NCI-H524 treated with DMSO at 0.1 percent for 48 hours (cell line): ENCODE measurements around the gene TBC1D23.
"Not testable (repeated sequence)": the region's sequence is repeated elsewhere in the genome, so short reads cannot be mapped to it uniquely, and the experiment has no call there.

Experiments used
- DNase-seq: peaks from one replicate; lab custom pipeline; 2025; lab: John Stamatoyannopoulos, UW

TBC1D23 gene

DNA sequence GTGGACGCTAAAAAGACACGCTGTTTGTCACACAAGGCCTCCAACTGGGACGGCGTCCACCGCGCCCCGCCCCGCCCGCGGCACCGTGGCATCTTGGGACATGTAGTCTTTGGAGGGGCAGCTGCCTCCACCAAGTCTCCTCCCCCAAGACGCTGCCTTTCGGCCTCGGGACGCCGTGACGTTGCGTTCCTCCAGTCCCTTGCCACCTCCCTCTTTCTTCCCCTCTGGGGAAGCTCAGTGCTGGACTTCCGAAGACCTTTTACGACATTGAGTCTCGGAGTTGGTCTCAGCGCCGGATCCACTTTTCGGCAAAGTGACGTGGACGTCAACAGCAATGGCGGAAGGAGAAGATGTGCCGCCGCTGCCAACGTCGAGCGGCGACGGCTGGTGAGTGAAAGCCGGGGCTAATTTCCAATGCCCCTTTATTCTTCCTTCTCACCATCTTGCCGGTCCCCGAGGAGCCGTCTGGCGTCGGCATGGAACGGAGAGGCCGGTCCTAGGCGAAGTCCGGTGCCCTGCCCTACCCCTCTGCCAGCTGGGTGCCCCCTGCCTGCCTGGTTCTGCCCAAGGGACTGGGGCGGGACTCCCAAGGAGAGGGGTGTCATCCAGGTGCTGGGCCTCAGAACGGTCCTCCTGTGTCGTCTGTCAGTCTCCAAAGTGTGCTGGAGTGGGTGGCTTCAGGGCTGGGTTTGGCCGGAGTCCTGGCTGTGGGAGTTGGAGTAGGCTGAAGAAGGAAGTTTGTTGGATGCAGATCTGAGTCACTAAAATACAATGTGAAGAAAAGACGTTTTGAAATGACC lies at the start of gene TBC1D23:
Gene TBC1D23, plus strand, starts transcription at position 308 of the 800 bp plus-strand sequence. Its CDS starts 27 bp downstream, at position 335.
- peak; percentile 99 for DNase-seq

DNA sequence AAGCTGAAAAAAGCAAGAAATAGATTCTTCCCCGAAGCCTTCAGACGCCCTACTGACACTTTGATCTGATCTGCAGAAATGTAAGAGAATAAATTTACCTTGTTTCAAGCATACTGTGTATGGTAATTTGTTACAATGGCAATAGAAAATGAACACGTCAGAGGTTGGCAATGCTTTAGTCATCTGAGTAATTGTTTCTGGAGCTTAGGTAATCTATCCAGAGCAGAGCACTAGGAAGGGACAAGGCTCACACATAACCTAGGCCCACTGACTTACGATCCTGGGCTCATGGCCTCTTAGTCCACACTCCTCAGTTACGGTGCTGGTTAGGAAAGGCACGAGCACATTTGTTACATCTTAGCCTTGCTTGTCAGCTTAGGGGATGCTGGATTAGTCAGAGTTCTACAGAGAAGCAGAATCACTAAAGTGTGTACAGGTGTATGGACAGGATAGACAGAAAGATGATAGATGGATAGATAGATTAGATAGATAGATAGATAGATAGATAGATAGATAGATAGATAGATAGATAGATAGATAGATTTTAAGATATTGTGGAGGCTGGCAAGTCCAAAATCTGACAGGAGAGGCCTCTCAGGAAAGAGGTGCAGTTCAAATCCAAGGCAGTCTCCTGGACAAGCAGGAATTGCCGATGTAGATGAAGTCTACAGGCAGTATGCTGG lies 46.8 kb upstream of the TBC1D23 start:
- no peak for DNase-seq

DNA sequence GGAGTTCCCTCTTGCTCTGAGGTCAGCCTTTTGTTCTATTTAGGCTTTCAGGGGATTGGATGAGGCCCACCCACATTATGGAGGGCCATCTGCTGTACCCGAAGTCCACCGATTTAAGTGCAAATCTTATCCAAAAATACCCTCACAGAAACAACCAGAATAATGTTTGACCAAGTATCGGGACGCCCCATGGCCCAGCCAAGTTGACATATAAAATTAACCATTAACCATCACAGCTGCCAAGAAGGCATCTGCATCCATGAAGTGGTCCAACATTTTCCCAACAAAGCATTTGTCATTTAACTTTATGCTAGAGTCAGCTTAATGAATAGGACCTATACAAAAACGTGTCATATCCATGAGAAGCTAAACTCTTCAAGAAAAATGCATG lies 46.2 kb upstream of the TBC1D23 start:
- DNase-seq, result no peak

DNA sequence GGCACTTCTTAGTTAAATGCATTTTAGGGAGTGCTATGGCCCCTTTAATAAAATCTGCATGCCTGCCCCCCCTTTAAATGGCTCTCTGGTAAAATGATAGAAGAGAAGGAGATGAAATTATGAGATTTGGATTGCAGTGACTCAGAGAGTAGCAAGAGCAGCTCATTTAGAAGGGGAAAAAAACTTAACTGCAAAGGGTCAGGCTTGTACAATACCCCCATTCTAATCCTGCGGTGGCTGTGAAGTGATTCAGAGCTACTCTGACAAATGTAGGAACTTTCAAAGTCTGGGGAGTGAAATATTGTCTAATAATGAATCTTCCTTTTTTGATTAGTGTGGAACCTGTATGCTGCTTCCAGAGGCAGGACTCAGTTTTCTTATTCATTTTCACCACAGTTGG lies 44.1 kb upstream of the TBC1D23 start:
- DNase-seq, result no peak

DNA sequence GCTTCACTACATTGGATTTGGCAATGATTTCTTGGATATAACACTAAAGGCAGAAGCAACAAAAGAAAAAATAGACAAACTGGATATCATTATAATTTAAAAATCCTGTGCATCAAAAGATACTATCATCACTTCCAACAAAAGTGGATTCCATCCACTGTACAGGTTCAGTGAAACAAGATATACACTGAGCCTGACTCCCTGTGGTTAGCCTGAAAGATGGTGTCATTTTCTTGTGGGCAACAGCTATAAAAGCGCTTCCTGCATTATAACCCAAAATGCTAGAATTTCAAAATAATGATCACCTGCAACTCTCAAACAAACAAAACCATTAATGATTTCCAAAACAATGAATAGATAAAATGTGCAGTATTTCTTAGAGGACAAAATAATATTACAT lies 39.6 kb upstream of the TBC1D23 start:
- DNase-seq, result no peak

DNA sequence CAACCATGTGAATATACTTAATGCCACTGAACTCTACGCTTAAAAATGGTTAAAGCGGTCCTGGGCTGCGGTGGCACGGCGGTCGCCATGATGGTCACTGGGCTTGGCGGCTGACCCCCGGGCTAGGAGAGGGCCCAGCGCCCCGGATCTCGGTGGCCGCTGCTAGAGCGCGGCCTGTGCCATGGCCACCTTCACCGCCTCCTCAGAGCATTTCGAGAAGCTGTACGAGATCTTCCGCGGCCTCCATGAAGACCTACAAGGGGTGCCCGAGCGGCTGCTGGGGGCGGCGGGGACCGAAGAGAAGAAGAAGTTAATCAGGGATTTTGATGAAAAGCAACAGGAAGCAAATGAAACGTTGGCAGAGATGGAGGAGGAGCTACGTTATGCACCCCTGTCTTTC lies 35.6 kb upstream of the TBC1D23 start:
- DNase-seq, result no peak

DNA sequence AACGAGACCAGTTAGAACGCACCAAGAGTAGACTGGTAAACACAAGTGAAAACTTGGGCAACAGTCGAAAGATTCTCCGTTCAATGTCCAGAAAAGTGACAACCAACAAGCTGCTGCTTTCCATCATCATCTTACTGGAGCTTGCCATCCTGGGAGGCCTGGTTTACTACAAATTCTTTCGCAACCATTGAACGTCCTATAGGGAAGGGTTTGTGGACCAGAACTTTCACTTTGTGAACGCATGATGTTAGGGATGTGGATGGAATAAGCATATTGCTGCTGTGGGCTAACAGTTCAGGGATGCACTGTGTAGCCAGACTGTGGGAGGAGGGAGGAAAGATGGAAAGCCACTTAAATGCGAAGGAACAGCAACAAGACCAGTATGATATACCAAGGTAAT lies 34.9 kb upstream of the TBC1D23 start:
- DNase-seq, result no peak

DNA sequence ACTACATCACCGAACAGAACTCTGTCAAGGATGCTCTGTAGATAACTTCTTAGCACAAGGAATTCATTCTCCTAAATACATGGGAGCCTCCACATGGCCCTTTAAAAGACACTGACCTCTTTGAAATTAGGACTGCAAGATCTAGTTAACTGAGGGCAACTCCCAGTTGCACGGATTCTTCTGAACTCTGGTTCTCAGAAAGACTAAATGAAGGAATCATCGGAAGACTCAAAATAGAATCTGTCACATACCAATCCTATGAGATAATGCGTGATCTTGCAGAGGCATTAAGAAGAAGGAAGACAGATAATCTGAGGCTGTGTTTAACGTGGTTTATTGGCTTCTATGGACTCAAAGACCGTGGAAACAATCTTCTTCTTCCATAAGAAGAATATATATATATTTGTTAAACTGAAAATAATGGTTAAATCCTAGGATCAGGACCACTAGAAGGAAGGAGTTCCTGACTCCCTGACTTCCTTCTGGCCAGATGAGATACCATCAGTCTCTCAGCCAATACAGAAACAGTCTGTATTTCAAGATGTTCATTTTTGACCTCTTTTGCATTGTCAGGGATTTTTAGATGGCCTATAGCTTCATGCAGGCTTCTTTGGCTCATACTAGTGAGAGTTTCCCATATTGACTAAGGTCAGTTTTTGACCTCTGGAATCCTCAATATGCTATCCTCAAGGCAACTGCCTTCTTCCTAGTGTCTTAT lies 33.9 kb upstream of the TBC1D23 start:
- no peak for DNase-seq

DNA sequence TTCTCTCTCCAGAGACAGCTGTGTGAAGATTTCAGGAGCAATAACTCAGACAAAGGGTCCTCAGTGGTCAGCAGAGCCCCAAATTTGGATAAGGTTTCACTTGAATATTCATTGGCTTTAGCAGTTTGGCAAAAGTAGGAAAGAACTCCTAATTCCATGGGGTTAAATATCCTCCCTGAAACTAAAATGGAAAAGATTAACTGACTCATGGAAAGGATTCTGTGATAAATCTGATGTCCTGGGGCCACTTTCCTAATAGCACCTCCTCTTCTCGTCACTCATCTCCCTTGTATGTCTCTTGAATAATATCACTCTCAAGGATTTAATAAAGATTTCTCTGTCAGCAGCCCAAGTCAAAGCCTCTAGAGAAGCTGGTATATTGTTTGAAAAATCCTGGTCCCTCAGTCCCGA lies 33.3 kb upstream of the TBC1D23 start:
- DNase-seq, result no peak

DNA sequence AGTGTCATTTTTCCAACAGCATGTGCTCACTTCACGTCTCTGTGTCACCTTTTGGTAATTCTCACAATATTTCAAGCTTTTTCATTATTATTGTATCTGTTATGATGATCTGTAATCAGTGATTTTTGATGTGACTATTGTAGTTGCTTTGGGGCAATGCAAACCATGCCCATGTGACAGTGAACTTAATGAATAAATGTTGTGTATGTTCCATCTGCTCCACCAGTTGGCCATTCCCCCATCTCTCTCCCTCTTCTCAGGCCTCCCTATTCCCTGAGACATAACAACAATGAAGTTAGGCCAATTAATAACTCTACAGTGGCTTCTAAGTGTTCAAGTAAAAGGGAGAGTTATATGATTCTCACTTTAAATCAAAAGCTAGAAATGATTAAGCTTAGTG lies 32.5 kb upstream of the TBC1D23 start:
- no peak for DNase-seq

DNA sequence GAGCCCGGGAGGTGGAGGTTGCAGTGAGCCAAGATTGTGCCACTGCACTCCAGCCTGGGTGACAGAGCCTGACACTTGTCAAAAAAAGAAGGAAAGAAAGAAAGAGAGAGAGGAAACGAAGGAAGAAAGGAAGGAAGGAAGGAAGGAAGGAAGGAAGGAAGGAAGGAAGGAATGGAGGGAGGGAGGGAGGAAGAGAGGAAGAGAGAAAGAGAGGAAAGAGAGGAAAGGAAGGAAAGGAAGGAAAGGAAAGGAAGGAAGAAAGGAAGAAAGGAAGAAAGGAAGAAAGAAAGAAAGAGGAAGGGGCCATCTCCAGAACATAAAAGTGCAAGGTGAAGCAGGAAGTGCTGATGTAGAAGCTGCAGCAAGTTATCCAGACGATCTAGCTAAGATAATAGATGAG lies 31.6 kb upstream of the TBC1D23 start:
- not testable (repeated sequence) for DNase-seq

DNA sequence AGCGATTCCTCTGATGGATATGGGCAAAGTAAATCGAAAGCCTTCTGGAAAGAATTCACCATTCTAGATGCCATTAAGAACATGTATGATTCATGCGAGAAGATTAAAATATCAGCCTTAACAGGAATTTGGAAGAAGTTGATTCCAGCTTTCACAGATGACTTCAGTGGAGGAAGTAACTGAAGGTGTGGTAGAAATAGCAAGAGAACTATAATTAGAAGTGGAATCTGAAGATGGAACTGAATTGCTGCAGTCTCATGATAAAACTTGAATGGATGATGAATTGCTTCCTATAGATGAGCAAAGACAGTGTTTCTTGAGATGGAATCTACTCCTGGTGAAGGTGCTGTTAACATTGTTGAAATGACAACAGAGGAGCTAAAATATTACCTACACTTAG lies 30.1 kb upstream of the TBC1D23 start:
- no peak for DNase-seq

DNA sequence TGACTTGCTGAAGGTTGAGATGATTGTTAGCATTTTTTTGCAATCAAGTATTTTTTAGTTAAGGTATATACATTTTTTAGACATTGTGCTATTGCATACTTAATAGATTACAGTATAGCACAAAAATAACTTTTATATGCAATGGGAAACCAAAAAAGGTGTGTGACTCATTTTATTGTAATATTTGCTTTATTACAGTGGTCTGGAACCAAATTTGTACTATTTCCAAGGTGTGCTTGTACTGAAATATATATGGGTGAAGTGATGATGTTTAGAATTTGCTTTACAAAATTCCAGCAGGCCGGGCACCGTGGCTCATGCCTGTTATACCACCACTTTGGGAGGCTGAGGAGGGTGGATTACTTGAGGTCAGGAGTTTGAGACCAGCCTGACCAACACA lies 29.1 kb upstream of the TBC1D23 start:
- no peak for DNase-seq

DNA sequence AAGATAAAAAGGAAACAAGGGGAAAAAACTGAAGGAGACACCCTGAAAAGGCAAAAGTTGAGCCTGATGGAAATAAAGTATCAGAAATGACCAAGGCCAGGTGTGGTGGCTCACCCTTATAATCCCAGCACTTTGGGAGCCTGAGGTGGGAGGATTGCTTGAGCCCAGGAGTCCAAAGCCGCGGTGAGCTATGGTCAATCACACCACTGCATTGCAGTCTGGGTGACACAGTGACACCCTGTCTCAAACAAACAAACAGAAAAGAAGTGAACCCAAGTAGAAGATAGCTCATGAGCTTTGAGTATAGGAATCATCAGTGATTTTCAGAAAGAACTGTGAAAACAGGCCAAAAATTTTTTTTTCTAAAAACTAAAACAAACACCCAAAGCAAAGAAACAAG lies 26.4 kb upstream of the TBC1D23 start:
- no peak for DNase-seq

DNA sequence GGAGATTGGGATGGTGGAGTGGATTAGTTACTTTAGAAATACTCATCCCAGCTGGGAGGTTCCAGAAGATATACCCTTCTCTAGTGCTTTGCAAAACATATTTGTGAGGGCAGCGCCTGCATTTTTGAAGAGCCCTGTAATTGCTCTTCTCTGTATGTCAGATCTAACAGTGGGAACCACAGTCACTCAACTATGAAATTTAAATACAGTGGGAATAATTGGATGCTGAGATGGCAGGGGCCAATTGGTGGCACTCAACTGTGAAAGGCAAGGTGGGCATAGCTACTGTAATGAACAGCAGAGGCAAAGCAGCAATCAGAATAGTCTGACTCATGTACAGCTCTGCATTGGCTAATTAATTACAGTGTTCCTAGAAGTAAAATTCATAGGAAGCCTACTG lies 22.2 kb upstream of the TBC1D23 start:
- no peak for DNase-seq

DNA sequence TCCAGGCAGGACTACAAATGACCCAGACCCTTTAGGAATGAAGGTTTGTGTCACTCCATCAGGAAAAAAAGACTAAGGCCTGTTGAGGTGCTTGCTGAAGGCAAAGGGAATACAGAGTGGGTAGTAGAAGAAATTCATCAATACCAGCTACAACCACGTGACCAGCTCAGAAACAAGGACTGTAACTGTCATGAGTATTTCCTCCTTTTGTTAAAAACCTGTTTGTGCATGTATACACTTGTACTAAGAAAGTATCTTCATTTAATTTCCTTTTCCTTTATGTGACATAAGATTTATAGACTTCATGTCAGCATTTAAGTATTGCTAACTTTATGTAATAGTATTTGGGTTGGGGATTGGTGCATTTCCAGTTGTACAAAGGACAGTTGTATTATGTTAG lies 18.3 kb upstream of the TBC1D23 start:
- not testable (repeated sequence) for DNase-seq

DNA sequence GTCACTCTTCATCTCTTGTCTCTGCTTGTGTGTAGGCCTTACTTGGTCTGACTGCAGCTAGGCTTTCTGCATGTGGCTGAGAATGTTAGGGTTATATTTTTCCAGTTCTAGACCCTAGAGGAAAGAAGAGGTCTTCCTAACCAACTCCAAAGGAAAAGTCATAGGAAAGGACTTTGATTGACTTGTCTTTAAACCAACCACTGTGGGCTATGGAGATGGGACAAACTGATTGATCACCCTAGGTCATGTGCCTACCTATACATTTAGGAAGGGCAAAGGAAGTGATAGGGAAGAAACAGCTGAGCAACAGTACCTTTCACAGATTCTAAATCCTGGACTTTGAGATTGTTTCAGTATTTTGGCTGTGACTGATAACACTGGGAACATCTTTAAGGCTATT lies 16.5 kb upstream of the TBC1D23 start:
- DNase-seq, result no peak

DNA sequence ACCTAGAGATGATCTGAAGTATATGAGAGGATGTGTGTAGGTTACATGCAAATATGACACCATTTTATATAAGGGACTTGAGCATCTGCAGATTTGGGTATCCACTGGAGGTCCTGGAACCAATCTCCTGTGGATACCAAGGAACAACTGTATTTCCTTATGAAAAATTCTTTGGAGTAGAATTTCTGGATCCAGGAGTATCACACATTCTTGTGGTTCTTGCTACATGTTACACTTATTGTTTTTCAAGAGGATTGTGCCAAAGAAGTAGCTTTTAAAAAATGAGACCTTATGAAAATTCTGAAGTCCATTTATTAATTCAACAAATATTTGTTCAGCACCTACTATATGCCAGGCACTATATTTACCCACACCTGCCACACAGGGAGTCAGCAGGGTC lies 15.7 kb upstream of the TBC1D23 start:
- DNase-seq, result no peak

DNA sequence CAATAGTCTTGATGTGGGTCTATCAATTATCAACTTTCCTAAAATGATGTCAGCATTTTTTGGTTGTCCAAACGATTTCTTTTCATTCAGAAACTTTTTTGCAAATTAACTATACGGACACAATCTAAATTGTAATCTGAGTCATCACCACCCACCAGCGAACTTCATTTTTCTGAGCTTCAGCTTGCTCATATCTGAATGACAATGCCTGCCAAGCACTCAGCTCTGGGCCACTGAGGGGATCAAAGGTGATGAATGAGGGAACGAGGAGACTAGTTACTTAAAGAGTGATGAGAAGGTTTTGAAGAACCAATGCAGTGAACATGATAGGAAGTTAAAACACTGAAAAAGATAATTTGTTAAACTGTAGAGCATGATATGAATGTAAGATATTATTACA lies 14.9 kb upstream of the TBC1D23 start:
- DNase-seq, result no peak

DNA sequence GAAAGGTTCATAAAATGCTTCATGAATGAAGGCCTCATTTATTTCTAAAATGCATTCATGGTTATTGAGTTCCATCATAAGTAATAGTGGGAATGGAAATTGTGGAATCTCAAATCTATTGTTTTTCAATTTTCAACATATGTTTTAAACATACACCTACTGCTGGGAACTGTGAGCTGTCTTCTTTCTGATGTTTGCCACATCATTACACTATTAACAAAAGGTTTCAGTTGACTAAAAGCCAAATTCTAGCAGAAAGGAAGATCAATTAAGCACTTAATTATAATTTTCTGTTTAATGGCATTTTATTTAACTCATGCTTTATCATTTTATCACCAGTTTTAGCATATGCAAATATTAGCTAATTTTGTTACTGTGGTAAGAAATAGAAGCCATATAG lies 13.8 kb upstream of the TBC1D23 start:
- DNase-seq, result no peak

DNA sequence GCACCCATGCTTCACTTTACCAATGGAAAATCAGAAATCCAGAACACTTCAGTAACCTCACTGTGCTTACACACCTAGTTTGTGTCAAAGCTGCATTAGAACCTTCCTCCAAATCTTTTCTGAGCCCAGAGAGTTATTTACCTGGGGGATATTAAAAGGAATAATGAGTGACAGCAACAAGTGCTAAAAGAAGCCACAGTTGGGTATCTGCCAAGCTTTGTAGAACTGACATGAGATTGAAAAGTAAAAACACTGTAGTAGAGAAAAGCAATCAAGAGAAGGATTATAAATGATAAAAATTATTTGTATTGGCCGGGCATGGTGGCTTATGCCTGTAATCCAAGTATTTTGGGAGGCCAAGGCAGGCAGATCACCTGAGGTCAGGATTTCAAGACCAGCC lies 8.8 kb upstream of the TBC1D23 start:
- DNase-seq, result no peak

DNA sequence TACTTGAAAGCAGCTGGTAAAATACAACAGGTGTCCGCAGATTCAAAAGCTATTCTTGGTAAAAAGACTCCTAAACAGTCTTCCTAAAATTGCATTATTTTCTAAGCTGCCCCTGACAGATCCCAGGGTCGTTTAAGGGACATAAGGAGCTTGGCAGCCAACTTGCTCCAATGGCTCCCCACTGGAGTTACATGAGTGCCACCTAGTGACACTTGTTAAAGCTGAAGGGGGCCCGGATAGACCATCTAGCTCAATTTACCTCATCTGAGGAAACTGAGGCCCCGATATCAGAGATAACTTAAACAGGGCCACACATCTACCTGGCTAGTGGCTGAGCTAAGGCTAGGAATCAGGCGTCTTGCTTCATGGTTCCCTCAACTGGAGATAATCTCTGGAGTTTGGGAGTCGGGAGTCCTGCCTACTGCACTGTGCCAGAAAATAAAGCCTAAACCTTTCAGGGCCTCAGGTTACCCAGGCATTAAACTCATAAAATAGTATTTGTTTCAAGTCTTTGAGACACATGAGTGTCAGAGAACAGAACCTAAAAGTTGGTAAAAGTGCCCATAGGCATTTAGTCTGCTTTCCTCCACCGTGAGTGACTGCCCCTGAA lies 6.5 kb upstream of the TBC1D23 start:
- DNase-seq, result no peak

DNA sequence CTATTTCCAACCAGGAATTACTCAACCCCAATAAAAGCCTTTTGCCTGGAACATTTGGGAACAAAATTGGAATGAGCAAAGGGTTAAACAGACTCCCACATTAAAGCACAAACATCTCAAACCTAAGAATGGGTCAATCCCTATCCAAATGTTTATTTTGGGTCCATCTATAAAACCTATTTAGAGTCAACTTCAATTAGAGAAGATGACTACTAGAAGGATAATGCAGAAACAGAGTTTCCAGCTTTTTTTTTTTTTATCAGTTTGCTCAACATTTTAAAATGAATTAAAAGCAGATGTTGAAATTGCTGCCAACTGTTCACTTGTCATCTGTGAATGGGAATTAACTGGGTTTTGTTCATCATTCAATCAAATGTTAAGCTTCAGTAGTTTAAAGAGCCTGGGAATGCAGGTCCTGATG lies 4.1 kb upstream of the TBC1D23 start:
- no peak for DNase-seq
